ENCODE results near the gene FBXO46.
"Not testable (repeated sequence)": the region's sequence is repeated elsewhere in the genome, so short reads cannot be mapped to it uniquely, and the experiment has no call there.

FBXO46 gene

GRCh38 chr19:45766296-45766868 is 35.7 kb upstream of the FBXO46 start:
- DNase-seq: no peak

- DNase-seq: no peak
Observed at GRCh38 chr19:45765702-45766295, 35.1 kb upstream of the FBXO46 start.

- no peak for DNase-seq
Observed at GRCh38 chr19:45764945-45765701, 34.4 kb upstream of the FBXO46 start.

GRCh38 chr19:45764475-45764874 is 33.8 kb upstream of the FBXO46 start:
- DNase-seq: no peak

GRCh38 chr19:45763691-45764294 is 33.1 kb upstream of the FBXO46 start:
- no peak for DNase-seq

GRCh38 chr19:45762870-45763631 is 32.4 kb upstream of the FBXO46 start:
- no peak for DNase-seq

GRCh38 chr19:45761714-45762113 is 31.0 kb upstream of the FBXO46 start:
- no peak for DNase-seq

GRCh38 chr19:45758921-45759320 is 28.2 kb upstream of the FBXO46 start:
- no peak for DNase-seq

- DNase-seq: no peak
Observed at GRCh38 chr19:45757695-45758094, 27.0 kb upstream of the FBXO46 start.

GRCh38 chr19:45754323-45754722 is 23.6 kb upstream of the FBXO46 start:
- DNase-seq: no peak

- DNase-seq: no peak
Observed at GRCh38 chr19:45753548-45753947, 22.9 kb upstream of the FBXO46 start.

GRCh38 chr19:45752639-45753038 is 21.9 kb upstream of the FBXO46 start:
- no peak for DNase-seq

GRCh38 chr19:45751483-45751882 is 20.8 kb upstream of the FBXO46 start:
- DNase-seq: not testable (repeated sequence)

GRCh38 chr19:45747513-45747912 is 16.8 kb upstream of the FBXO46 start:
- DNase-seq: no peak

- DNase-seq: no peak
Observed at GRCh38 chr19:45746866-45747265, 16.2 kb upstream of the FBXO46 start.

GRCh38 chr19:45745606-45746005 is 14.9 kb upstream of the FBXO46 start:
- DNase-seq: no peak

GRCh38 chr19:45742969-45743368 is 12.3 kb upstream of the FBXO46 start:
- DNase-seq: no peak

- DNase-seq: no peak
Observed at GRCh38 chr19:45739498-45740439, 9.1 kb upstream of the FBXO46 start.

- DNase-seq: no peak
Observed at GRCh38 chr19:45733160-45733810, 2.6 kb upstream of the FBXO46 start, which contains the start of gene MEIOSIN. TSS of gene MEIOSIN (plus strand) at chr19:45733439. CDS start at chr19:45735377, 1,938 bp downstream.

- DNase-seq: peak in 1 of 56 donors; percentile 6
Observed at GRCh38 chr19:45729800-45730290, 851 bp downstream of the FBXO46 start.

Measured in amygdala (tissue), 56 donors.